ENCODE measurements around the gene LLPH. TPM values are rescaled to one million over a fixed set of nuclear protein-coding genes. Genes with fewer than 3 reads are reported as not detected.

LLPH gene
- polyA plus RNA-seq, 1 experiment = 25.7 TPM

GRCh38 chr12:66139328-66139727 is 8.8 kb upstream of the LLPH start:
- H3K4me3 ChIP-seq (ENCODE audit: low read depth, low read length) = no peak overlapping the region
- H3K27me3 ChIP-seq (ENCODE audit: control insufficient read depth, insufficient read depth, low read length) = no peaks in the 10 kb centered on the region
- no peak overlapping the region for H3K27ac ChIP-seq (ENCODE audit: low read depth, low read length)
- TF ChIP-seq, protein P1, sequence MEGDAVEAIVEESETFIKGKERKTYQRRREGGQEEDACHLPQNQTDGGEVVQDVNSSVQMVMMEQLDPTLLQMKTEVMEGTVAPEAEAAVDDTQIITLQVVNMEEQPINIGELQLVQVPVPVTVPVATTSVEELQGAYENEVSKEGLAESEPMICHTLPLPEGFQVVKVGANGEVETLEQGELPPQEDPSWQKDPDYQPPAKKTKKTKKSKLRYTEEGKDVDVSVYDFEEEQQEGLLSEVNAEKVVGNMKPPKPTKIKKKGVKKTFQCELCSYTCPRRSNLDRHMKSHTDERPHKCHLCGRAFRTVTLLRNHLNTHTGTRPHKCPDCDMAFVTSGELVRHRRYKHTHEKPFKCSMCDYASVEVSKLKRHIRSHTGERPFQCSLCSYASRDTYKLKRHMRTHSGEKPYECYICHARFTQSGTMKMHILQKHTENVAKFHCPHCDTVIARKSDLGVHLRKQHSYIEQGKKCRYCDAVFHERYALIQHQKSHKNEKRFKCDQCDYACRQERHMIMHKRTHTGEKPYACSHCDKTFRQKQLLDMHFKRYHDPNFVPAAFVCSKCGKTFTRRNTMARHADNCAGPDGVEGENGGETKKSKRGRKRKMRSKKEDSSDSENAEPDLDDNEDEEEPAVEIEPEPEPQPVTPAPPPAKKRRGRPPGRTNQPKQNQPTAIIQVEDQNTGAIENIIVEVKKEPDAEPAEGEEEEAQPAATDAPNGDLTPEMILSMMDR (IDR thresholded peaks at IDR 0.05; ENCODE audit: low read depth, low read length) = no peak
- peaks cover 2% of the 10 kb centered on the region; the same call in 1 of the 2 replicates for H3K9me3 ChIP-seq (ENCODE audit: control insufficient read depth, insufficient read depth, low read length)
- ChIA-PET POLR2A (no interaction called here), CTCF (interaction anchor here (1.6 kb wide), 1 partner anchor 30 kb away, joined by 6 read pairs; the partner anchor contains the start of gene TMBIM4)
- DNase-seq (ENCODE audit: low read depth, low spot score) = no peak

GRCh38 chr12:66137937-66138336 is 7.4 kb upstream of the LLPH start:
- POLR2A ChIA-PET = no interaction called here

GRCh38 chr12:66132408-66132807 is 1.9 kb upstream of the LLPH start:
- Histone ChIP-seq H3K9me3 (ENCODE audit: control insufficient read depth, insufficient read depth, low read length) (no peaks in the 10 kb centered on the region), H3K27ac (ENCODE audit: low read depth, low read length) (peak overlapping the region; percentile 40), H3K4me3 (ENCODE audit: low read depth, low read length) (no peak overlapping the region), H3K27me3 (ENCODE audit: control insufficient read depth, insufficient read depth, low read length) (no peaks in the 10 kb centered on the region)
- CTCF ChIA-PET = interaction anchor here (0.9 to 1.8 kb wide), 4 partner anchors 11 to 37 kb away, joined by 3 to 6 read pairs (median 4); partner anchors contain the start of gene TMBIM4
- DNase-seq (ENCODE audit: low read depth, low spot score) = peak; percentile 63
- POLR2A ChIA-PET = interaction anchor here (0.6 to 1.1 kb wide), 2 partner anchors 13 to 37 kb away, joined by 3 read pairs; no protein-coding TSS in a partner anchor
- TF ChIP-seq, protein P1 (IDR thresholded peaks at IDR 0.05; ENCODE audit: low read depth, low read length) = no peak

More at GRCh38 chr12:66137937-66138336, 7.4 kb upstream of the LLPH start:
- Histone ChIP-seq H3K27me3 (ENCODE audit: control insufficient read depth, insufficient read depth, low read length) (no peaks in the 10 kb centered on the region), H3K4me3 (ENCODE audit: low read depth, low read length) (no peak overlapping the region), H3K9me3 (ENCODE audit: control insufficient read depth, insufficient read depth, low read length) (peaks cover 2% of the 10 kb centered on the region; the same call in 1 of the 2 replicates), H3K27ac (ENCODE audit: low read depth, low read length) (no peak overlapping the region)
- CTCF ChIA-PET = no interaction called here
- DNase-seq (ENCODE audit: low read depth, low spot score) = no peak
- TF ChIP-seq, protein P1 (IDR thresholded peaks at IDR 0.05; ENCODE audit: low read depth, low read length) = no peak

DNA sequence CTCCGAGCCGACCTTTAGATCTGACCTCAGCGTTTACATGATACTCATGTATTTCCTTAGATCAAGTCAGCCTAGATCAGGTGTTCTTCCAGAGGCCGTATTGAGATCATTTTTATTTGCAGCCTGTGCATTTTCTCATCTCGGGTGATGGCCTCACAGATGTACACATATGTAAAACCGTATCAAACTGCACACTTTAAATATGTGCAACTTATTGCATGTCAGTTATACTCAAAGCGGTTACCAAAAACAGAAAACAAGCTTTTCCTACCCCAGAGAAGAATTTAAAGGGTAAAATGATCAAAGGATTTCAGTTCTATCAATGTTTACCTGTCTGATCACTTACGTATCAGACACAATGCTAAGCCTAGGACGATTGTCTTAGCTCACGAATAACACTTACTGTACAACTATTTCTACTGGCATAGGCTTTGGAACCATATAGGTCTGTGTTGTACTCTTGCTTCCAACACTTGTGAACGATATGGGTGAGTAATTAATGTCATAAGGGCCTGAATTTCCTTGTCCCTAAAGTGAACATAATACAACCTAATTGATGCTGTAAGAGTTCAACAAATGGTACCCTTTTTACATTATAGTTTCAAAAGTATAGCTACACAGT is 628 bp upstream of the LLPH start:
- H3K9me3 ChIP-seq (ENCODE audit: control insufficient read depth, insufficient read depth, low read length) = no peaks in the 10 kb centered on the region
- H3K27me3 ChIP-seq (ENCODE audit: control insufficient read depth, insufficient read depth, low read length) = no peaks in the 10 kb centered on the region
- no peak overlapping the region for H3K27ac ChIP-seq (ENCODE audit: low read depth, low read length)
- no peak for DNase-seq (ENCODE audit: low read depth, low spot score)
- CTCF ChIA-PET = interaction anchor here (0.6 to 1.8 kb wide), 6 partner anchors 9 to 831 kb away, joined by 3 to 8 read pairs (median 4); no protein-coding TSS in a partner anchor
- peak overlapping the region; percentile 100 for H3K4me3 ChIP-seq (ENCODE audit: low read depth, low read length)
- POLR2A ChIA-PET = interaction anchor here (0.6 to 1.2 kb wide), 4 partner anchors 28 to 338 kb away, joined by 3 to 14 read pairs (median 6); partner anchors contain the start of gene TMBIM4
- TF ChIP-seq, protein P1 (IDR thresholded peaks at IDR 0.05; ENCODE audit: low read depth, low read length) = no peak

DNA sequence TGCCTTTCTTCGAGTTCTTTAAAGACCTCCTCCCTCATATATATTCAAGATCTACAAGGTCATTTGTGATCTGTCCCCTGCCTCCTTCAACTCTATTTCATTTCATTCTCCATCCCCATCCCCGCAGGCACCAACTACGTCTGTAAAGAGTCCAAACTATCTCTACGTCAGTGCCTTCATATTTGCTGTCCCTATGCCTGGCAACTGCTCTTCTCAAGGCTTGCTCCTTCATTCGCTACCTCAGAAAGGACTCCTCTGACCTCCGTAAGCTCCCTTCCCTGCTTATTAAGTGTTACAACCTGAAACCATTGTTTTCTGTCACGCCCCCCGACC is 650 bp downstream of the LLPH start:
- H3K9me3 ChIP-seq (ENCODE audit: control insufficient read depth, insufficient read depth, low read length) = no peaks in the 10 kb centered on the region
- TF ChIP-seq, protein P1 (IDR thresholded peaks at IDR 0.05; ENCODE audit: low read depth, low read length) = no peak
- ChIA-PET POLR2A (no interaction called here), CTCF (no interaction called here)
- H3K4me3 ChIP-seq (ENCODE audit: low read depth, low read length) = peak overlapping the region; percentile 100
- peak overlapping the region; percentile 61 for H3K27ac ChIP-seq (ENCODE audit: low read depth, low read length)
- no peaks in the 10 kb centered on the region for H3K27me3 ChIP-seq (ENCODE audit: control insufficient read depth, insufficient read depth, low read length)
- DNase-seq (ENCODE audit: low read depth, low spot score) = no peak

Measured in AG04450 (cell line).